OCI-LY1 (cell line): Measurements from ENCODE around the gene PLS3.

ENCODE experiments used
- H2AFZ ChIP-seq: fragments of 200-600 bp; sonication (generic), shearing (Covaris generic); 2 replicates; pipeline ENCODE4 v1.6.0; 2014; ENCODE audit warnings: antibody characterized with exemption, mild to moderate bottlenecking, low read length
- H3F3A ChIP-seq: fragments of 200-600 bp; sonication (generic), shearing (Covaris generic); 2 replicates; pipeline ENCODE4 v1.6.0; 2014; ENCODE audit warnings: mild to moderate bottlenecking, antibody characterized with exemption, low read length, moderate library complexity; ENCODE audit not compliant: insufficient read depth
- H3K27ac ChIP-seq: fragments of 200-600 bp; sonication (generic); 2 replicates; pipeline ENCODE4 v1.5.1; 2014; ENCODE audit warnings: low read length, mixed run types, mild to moderate bottlenecking, low read depth; ENCODE audit not compliant: poor library complexity, severe bottlenecking
- H3K27me3 ChIP-seq: fragments of 200-600 bp; sonication (generic); 2 replicates; pipeline ENCODE4 v1.6.0; 2014; ENCODE audit warnings: antibody characterized with exemption, mild to moderate bottlenecking, low read length, moderate library complexity; ENCODE audit not compliant: insufficient read depth
- H3K36me3 ChIP-seq: fragments of 200-600 bp; sonication (generic); 2 replicates; pipeline ENCODE4 v1.6.1; 2014; ENCODE audit warnings: mild to moderate bottlenecking, antibody characterized with exemption, low read length, moderate library complexity, mixed read lengths; ENCODE audit not compliant: insufficient read depth
- H3K4me1 ChIP-seq: fragments of 200-600 bp; sonication (generic); 2 replicates; pipeline ENCODE4 v1.5.1; 2014; ENCODE audit warnings: mild to moderate bottlenecking, low read length, moderate library complexity; ENCODE audit not compliant: insufficient read depth, severe bottlenecking
- H3K4me2 ChIP-seq: fragments of 200-600 bp; sonication (generic), shearing (Covaris generic); 2 replicates; pipeline ENCODE4 v1.6.1; 2014; ENCODE audit warnings: low read length
- H3K4me3 ChIP-seq: fragments of 200-600 bp; sonication (generic); 2 replicates; pipeline ENCODE4 v1.5.1; 2014; ENCODE audit warnings: low read length, low read depth, mild to moderate bottlenecking, mixed read lengths; ENCODE audit not compliant: poor library complexity, severe bottlenecking
- H3K79me2 ChIP-seq: fragments of 200-600 bp; shearing (Covaris generic); 2 replicates; pipeline ENCODE4 v1.6.1; 2016; ENCODE audit warnings: mixed run types, low read length, mixed read lengths; ENCODE audit not compliant: insufficient read depth
- H3K9ac ChIP-seq: fragments of 200-600 bp; sonication (generic), shearing (Covaris generic); 2 replicates; pipeline ENCODE4 v1.6.1; 2014; ENCODE audit warnings: mild to moderate bottlenecking, low read length, mixed read lengths
- H3K9me2 ChIP-seq: fragments of 200-600 bp; sonication (generic), shearing (Covaris generic); 2 replicates; pipeline ENCODE4 v1.6.1; 2014; ENCODE audit warnings: low read depth, mild to moderate bottlenecking, low read length, mixed read lengths
- H3K9me3 ChIP-seq: fragments of 200-600 bp; shearing (Covaris generic); 2 replicates; pipeline ENCODE4 v1.6.1; 2014; ENCODE audit warnings: low read length, mixed read lengths
- H4K20me1 ChIP-seq: fragments of 200-600 bp; sonication (generic), shearing (Covaris generic); 2 replicates; pipeline ENCODE4 v1.6.0; 2016; ENCODE audit warnings: mild to moderate bottlenecking, low read length; ENCODE audit not compliant: insufficient read depth
- EZH2 ChIP-seq: fragments of 200-600 bp; sonication (generic), shearing (Covaris generic); IDR thresholded peaks from 2 replicates; pipeline ENCODE4 v1.8.0; 2017; ENCODE audit warnings: borderline replicate concordance, mixed run types, mild to moderate bottlenecking, antibody characterized with exemption, low read length, moderate library complexity, mixed read lengths
- TF ChIP-seq, protein P1 (sequence below): fragments of 200-600 bp; sonication (generic), shearing (Covaris generic); IDR thresholded peaks from 2 replicates; pipeline ENCODE4 v1.5.1; 2017; ENCODE audit warnings: mild to moderate bottlenecking, antibody characterized with exemption, low read length, moderate library complexity, mixed read lengths

Gene PLS3

DNA sequence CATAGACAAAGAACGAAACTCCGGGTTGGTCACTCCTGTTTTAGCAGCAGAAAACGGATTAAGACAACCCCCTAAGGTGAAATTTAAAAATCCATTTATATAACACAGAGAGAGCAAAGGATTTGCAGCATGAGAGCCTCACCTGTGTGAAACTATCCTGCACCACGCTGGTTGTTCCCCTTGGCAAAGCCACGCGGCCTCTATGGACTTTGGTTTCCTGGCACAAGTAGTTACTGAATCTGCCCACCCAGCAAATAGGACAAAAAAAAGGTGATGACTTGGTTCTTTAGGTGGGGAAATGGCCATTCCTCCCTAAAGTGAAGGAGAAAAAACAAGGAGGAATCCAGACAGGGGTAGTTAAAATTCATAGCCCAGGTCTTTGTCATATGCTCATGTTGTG lies 133.1 kb downstream of the PLS3 start:
- no peak overlapping the region for H3K4me3 ChIP-seq
- no peaks in the 10 kb centered on the region for H3K9me2 ChIP-seq
- no peak overlapping the region for H3K9ac ChIP-seq
- H3K4me2 ChIP-seq: no peak overlapping the region
- TF ChIP-seq, protein P1, sequence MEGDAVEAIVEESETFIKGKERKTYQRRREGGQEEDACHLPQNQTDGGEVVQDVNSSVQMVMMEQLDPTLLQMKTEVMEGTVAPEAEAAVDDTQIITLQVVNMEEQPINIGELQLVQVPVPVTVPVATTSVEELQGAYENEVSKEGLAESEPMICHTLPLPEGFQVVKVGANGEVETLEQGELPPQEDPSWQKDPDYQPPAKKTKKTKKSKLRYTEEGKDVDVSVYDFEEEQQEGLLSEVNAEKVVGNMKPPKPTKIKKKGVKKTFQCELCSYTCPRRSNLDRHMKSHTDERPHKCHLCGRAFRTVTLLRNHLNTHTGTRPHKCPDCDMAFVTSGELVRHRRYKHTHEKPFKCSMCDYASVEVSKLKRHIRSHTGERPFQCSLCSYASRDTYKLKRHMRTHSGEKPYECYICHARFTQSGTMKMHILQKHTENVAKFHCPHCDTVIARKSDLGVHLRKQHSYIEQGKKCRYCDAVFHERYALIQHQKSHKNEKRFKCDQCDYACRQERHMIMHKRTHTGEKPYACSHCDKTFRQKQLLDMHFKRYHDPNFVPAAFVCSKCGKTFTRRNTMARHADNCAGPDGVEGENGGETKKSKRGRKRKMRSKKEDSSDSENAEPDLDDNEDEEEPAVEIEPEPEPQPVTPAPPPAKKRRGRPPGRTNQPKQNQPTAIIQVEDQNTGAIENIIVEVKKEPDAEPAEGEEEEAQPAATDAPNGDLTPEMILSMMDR: no peak
- TF ChIP-seq EZH2: no peak
- H3K4me1 ChIP-seq: no peaks in the 10 kb centered on the region
- H4K20me1 ChIP-seq: no peaks in the 10 kb centered on the region
- no peak overlapping the region for H3K27ac ChIP-seq
- no peaks in the 10 kb centered on the region for H3K36me3 ChIP-seq
- no peak overlapping the region for H2AFZ ChIP-seq
- no peaks in the 10 kb centered on the region for H3K9me3 ChIP-seq
- H3K79me2 ChIP-seq: no peaks in the 10 kb centered on the region
- no peaks in the 10 kb centered on the region for H3F3A ChIP-seq
- no peaks in the 10 kb centered on the region for H3K27me3 ChIP-seq

DNA sequence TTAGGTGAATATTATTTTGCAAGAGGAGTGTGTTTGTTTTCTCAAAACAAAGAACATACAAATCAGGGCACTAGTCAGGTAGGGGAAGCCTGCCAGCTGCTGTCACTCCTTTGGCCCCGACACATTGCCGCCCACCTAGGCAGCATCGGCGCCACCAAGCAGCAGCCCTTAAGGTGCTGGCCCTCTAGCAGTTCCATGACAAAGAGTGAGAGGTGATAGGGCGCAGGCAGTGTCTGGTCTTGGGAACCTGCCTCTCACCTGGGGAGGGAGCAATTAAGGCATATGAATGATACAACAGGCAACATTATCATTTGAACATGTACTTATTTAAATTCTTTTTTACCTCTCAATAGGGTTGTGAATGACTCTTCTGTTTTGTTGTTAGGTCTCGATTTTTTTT lies 135.1 kb downstream of the PLS3 start:
- H3K4me3 ChIP-seq: no peak overlapping the region
- H3K9me2 ChIP-seq: no peaks in the 10 kb centered on the region
- H2AFZ ChIP-seq: no peak overlapping the region
- H4K20me1 ChIP-seq: no peaks in the 10 kb centered on the region
- no peaks in the 10 kb centered on the region for H3K79me2 ChIP-seq
- H3K27me3 ChIP-seq: no peaks in the 10 kb centered on the region
- no peak for TF ChIP-seq EZH2
- TF ChIP-seq, protein P1: no peak
- no peak overlapping the region for H3K27ac ChIP-seq
- H3K4me2 ChIP-seq: no peak overlapping the region
- no peaks in the 10 kb centered on the region for H3F3A ChIP-seq
- no peaks in the 10 kb centered on the region for H3K9me3 ChIP-seq
- H3K9ac ChIP-seq: no peak overlapping the region
- no peaks in the 10 kb centered on the region for H3K4me1 ChIP-seq
- no peaks in the 10 kb centered on the region for H3K36me3 ChIP-seq

DNA sequence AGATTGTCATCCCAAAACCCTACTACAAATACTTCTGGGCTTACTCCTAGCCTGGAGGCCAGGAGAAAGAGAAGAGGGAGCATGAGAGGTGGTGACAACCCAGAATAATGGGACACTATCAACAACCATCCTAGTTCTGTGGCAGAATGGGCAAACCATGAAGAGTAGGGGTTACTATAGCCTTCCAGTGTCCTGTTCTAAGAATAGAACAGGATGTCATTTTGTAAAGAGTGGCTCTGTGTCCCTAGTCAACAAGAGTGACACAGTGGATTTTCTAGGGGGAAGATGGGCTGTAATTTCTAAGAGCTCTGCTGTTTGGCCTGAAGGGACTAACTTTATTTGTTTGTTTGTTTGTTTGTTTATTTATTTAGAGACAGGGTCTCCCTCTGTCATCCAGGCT lies 136.0 kb downstream of the PLS3 start:
- Histone ChIP-seq H3K4me3 (no peak overlapping the region), H2AFZ (no peak overlapping the region), H3K27me3 (no peaks in the 10 kb centered on the region), H3K9me2 (no peaks in the 10 kb centered on the region), H3K4me2 (no peak overlapping the region), H3K27ac (no peak overlapping the region), H3K9ac (no peak overlapping the region), H4K20me1 (no peaks in the 10 kb centered on the region), H3K9me3 (no peaks in the 10 kb centered on the region), H3K36me3 (no peaks in the 10 kb centered on the region), H3F3A (no peaks in the 10 kb centered on the region), H3K4me1 (no peaks in the 10 kb centered on the region), H3K79me2 (no peaks in the 10 kb centered on the region)
- TF ChIP-seq EZH2: no peak
- TF ChIP-seq, protein P1: no peak
